Sigmoid colon (tissue), 7 donors: ENCODE data around the gene FSTL4. TPM values are rescaled to one million over a fixed set of nuclear protein-coding genes. Genes with fewer than 3 reads are reported as not detected.

Source experiments
- DNase-seq: peaks from one replicate; pipeline ENCODE4 v3.0.0-alpha.2; 2019
- H3K27ac ChIP-seq, 4 donors: fragments of 200-600 bp; sonication (generic); one replicate each; pipeline ENCODE4 v1.5.1; 2016 to 2019; ENCODE audit warnings: mild to moderate bottlenecking in 1 of 4
- H3K27me3 ChIP-seq, 3 donors: fragments of 200-600 bp; sonication (generic); one replicate each; pipeline ENCODE4 v1.5.1; 2019; ENCODE audit warnings: mild to moderate bottlenecking in 1 of 3
- H3K36me3 ChIP-seq, 4 donors: fragments of 200-600 bp; sonication (generic); one replicate each; pipeline ENCODE4 v1.5.1; 2016 to 2019
- H3K4me1 ChIP-seq, 4 donors: fragments of 200-600 bp; sonication (generic); one replicate each; pipeline ENCODE4 v1.5.1; 2017 to 2019
- H3K4me3 ChIP-seq, 4 donors: fragments of 200-600 bp; sonication (generic); one replicate each; pipeline ENCODE4 v1.5.1; 2017 to 2019; ENCODE audit warnings: mild to moderate bottlenecking in 2 of 4, moderate library complexity in 1 of 4
- H3K9me3 ChIP-seq, 4 donors: fragments of 200-600 bp in 3 of 4; sonication (generic) in 3 of 4; one replicate each; pipeline versions ENCODE4 v1.5.1 to v1.6.1; 2013 to 2019
- EP300 ChIP-seq, 4 donors: sonication (generic); formaldehyde crosslinking; IDR thresholded peaks; one replicate each; pipeline ENCODE4 v1.6.1; 2017; ENCODE audit warnings: antibody characterized with exemption in 4 of 4
- POLR2A ChIP-seq, 2 donors: fragments of 450-650 bp; IDR thresholded peaks; one replicate each; pipeline ENCODE4 v1.6.1; 2016; ENCODE audit warnings: antibody characterized with exemption in 2 of 2, mild to moderate bottlenecking in 2 of 2, moderate library complexity in 2 of 2
- POLR2AphosphoS5 ChIP-seq, 4 donors: sonication (generic); formaldehyde crosslinking; IDR thresholded peaks; one replicate each; pipeline ENCODE4 v1.6.1; 2017; ENCODE audit warnings: antibody characterized with exemption in 4 of 4
- WGBS, 2 donors: extraction: QIAGEN DNeasy Blood & Tissue Kit; methylation state at CpG; one replicate each; pipeline ENCODE4 v1.1.7; 2013; 5-methylcytosine and 5-hydroxymethylcytosine counted together
- intact Hi-C: fragments of 100-400 bp; cut with DNase I; formaldehyde crosslinking; loops from one replicate; pipeline ENCODE4 v1.15.1; 2023
- polyA plus RNA-seq, 3 donors: library from polyadenylated mRNA; stranded (reverse); fragments of 200-250 nt; gene quantifications; one replicate each; pipeline ENCODE4 v1.2.3, GENCODE V29; 2013
- total RNA-seq, 4 donors: library from RNA; depleted of rRNA; stranded (reverse); fragments of >200 nt; gene quantifications; one replicate each; pipeline ENCODE4 v1.1.0, GENCODE V29; 2016
- TF ChIP-seq, protein P1 (sequence below), 4 experiments: fragments of 450-650 bp in 3 of 4; fragments of 200-600 bp in 1 of 4; IDR thresholded peaks; one replicate each; pipeline ENCODE4 v1.5.1; 2016 to 2019; ENCODE audit warnings: antibody characterized with exemption in 4 of 4, mild to moderate bottlenecking in 3 of 4, moderate library complexity in 2 of 4
- donor health status: healthy with polysubstance abuse.
- donor health status: Bipolar disorder and iron deficiency.
- donor health status: healthy.

FSTL4 gene
- total and polyA plus RNA-seq, 7 donors, result 0.23 to 0.45 (median 0.28) TPM; not detected in 4

GRCh38 chr5:133428072-133428660 lies 184.2 kb downstream of the FSTL4 start:
- H3K27ac ChIP-seq, result no peak overlapping the region
- H3K36me3 ChIP-seq, result no peaks in the 10 kb centered on the region
- TF ChIP-seq, protein P1, sequence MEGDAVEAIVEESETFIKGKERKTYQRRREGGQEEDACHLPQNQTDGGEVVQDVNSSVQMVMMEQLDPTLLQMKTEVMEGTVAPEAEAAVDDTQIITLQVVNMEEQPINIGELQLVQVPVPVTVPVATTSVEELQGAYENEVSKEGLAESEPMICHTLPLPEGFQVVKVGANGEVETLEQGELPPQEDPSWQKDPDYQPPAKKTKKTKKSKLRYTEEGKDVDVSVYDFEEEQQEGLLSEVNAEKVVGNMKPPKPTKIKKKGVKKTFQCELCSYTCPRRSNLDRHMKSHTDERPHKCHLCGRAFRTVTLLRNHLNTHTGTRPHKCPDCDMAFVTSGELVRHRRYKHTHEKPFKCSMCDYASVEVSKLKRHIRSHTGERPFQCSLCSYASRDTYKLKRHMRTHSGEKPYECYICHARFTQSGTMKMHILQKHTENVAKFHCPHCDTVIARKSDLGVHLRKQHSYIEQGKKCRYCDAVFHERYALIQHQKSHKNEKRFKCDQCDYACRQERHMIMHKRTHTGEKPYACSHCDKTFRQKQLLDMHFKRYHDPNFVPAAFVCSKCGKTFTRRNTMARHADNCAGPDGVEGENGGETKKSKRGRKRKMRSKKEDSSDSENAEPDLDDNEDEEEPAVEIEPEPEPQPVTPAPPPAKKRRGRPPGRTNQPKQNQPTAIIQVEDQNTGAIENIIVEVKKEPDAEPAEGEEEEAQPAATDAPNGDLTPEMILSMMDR (IDR thresholded peaks at IDR 0.05), result no peak
- no peak for TF ChIP-seq EP300 (IDR thresholded peaks at IDR 0.05)
- H3K4me1 ChIP-seq, result peaks cover 0 to 4% (median 0%) of the 10 kb centered on the region in 4 donors
- intact Hi-C loops, result loop anchor here (10.0 kb wide), 1 partner anchor 187 kb away; the partner anchor contains the start of gene FSTL4
- H3K9me3 ChIP-seq, result no peaks in the 10 kb centered on the region
- WGBS, 2 donors, result 78 to 85% methylated on average over 4 of the region's 4 CpGs
- no peaks in the 10 kb centered on the region for H3K27me3 ChIP-seq
- no peak overlapping the region for H3K4me3 ChIP-seq
- no peak for DNase-seq

GRCh38 chr5:133427121-133427777 lies 185.1 kb downstream of the FSTL4 start:
- 79 to 80% methylated on average over 11 of the region's 11 CpGs for WGBS, 2 donors
- no peaks in the 10 kb centered on the region for H3K27me3 ChIP-seq
- DNase-seq, result no peak
- no peaks in the 10 kb centered on the region for H3K36me3 ChIP-seq
- TF ChIP-seq EP300 (IDR thresholded peaks at IDR 0.05), result no peak
- TF ChIP-seq, protein P1 (IDR thresholded peaks at IDR 0.05), result no peak
- no peak for TF ChIP-seq POLR2AphosphoS5 (IDR thresholded peaks at IDR 0.05)
- no peak for TF ChIP-seq POLR2A (IDR thresholded peaks at IDR 0.05)
- H3K4me1 ChIP-seq, result peaks cover 0 to 4% (median 0%) of the 10 kb centered on the region in 4 donors
- intact Hi-C loops, result loop anchor here (10.0 kb wide), 1 partner anchor 188 kb away; the partner anchor contains the start of gene FSTL4
- H3K9me3 ChIP-seq, result no peaks in the 10 kb centered on the region
- H3K27ac ChIP-seq, result no peak overlapping the region
- H3K4me3 ChIP-seq, result no peak overlapping the region

GRCh38 chr5:133426264-133426663 lies 186.1 kb downstream of the FSTL4 start:
- WGBS, 2 donors, result 77 to 89% methylated on average over 9 of the region's 9 CpGs
- intact Hi-C loops, result loop anchor here (10.0 kb wide), 1 partner anchor 189 kb away; the partner anchor contains the start of gene FSTL4

DNA sequence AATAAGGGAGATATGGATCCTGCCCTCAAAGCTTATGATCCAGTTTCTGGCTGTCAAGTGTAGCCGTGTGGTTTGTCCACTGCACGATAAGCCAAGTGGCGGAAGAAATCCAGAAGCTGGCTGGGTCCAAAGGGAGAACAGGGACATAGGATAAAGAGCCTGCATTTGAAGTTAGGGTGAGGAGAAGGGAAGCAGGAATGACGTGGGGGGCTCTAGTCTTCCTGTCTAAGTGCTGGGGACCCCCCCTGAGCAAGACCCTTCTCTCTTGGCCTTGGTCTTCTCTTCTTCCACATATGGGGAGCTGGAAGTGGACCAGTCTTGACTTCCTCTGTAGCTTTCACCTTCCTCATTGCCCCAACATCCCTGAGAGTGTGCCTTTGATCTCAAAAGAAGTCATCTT lies 186.6 kb downstream of the FSTL4 start:
- DNase-seq, result no peak
- no peaks in the 10 kb centered on the region for H3K9me3 ChIP-seq
- intact Hi-C loops, result loop anchor here (10.0 kb wide), 1 partner anchor 189 kb away; the partner anchor contains the start of gene FSTL4
- TF ChIP-seq, protein P1 (IDR thresholded peaks at IDR 0.05), result no peak
- TF ChIP-seq EP300 (IDR thresholded peaks at IDR 0.05) (no peak), POLR2A (IDR thresholded peaks at IDR 0.05) (no peak), POLR2AphosphoS5 (IDR thresholded peaks at IDR 0.05) (no peak)
- no peaks in the 10 kb centered on the region for H3K27me3 ChIP-seq
- no peaks in the 10 kb centered on the region for H3K36me3 ChIP-seq
- H3K4me3 ChIP-seq, result no peak overlapping the region
- WGBS, 2 donors, result 86 to 88% methylated on average over 4 of the region's 4 CpGs
- no peak overlapping the region for H3K27ac ChIP-seq
- peaks cover 0 to 4% (median 0%) of the 10 kb centered on the region in 4 donors for H3K4me1 ChIP-seq

More at GRCh38 chr5:133426264-133426663, 186.1 kb downstream of the FSTL4 start:
- TF ChIP-seq POLR2A (IDR thresholded peaks at IDR 0.05) (no peak), EP300 (IDR thresholded peaks at IDR 0.05) (no peak), POLR2AphosphoS5 (IDR thresholded peaks at IDR 0.05) (no peak)
- TF ChIP-seq, protein P1 (IDR thresholded peaks at IDR 0.05), result no peak
- no peaks in the 10 kb centered on the region for H3K27me3 ChIP-seq
- H3K4me3 ChIP-seq, result no peak overlapping the region
- H3K27ac ChIP-seq, result no peak overlapping the region
- no peaks in the 10 kb centered on the region for H3K36me3 ChIP-seq
- DNase-seq, result no peak
- peaks cover 0 to 4% (median 0%) of the 10 kb centered on the region in 4 donors for H3K4me1 ChIP-seq
- H3K9me3 ChIP-seq, result no peaks in the 10 kb centered on the region
